Midbrain (tissue), 1 donor: ENCODE data around the gene SCLY.

Source experiments
- DNase-seq: peaks from one replicate; lab custom pipeline; 2025; lab: John Stamatoyannopoulos, UW

SCLY gene

DNA sequence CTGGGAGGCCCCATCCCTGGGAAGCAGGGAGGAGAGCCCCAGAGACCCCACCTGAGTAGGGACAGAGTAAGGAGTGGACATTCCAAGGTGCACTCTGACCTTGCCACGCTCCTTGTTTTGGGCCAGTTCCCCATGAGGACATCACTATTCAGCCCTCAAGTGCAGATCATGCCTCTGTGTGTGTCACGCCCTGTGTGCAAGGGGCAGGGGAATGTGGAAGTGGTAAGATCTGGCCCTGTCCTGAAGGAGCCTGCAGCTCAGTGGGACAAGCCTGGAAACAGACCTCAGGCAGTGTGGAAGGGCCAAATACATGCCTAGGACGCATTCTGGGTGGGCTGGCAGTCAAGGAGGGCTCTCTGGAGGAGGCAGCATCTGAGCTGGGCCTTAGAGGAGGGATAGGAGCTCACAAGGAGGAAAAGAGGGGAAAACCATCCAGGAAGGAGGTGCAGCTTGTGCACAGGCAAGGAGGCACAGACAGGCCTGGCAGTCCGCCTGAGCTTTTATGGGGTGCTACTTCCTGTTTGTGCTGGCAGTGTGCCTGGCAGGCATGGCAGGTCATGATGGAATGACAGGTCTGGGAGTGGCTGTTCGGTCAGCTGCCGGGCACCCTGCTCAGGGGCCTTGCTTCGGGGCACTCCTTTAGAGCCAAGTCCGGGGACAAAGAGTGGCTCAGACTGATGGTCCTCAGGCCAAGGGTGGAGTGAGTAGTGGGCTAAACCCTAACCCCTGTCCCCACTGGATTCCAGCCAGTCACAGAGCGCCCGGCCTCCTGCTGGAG is 80.9 kb downstream of the SCLY start:
- DNase-seq = no peak

- no peak for DNase-seq
Observed at GRCh38 chr2:238142382-238143205, 81.8 kb downstream of the SCLY start.

- DNase-seq = no peak
Observed at GRCh38 chr2:238143239-238143951, 82.6 kb downstream of the SCLY start.

DNA sequence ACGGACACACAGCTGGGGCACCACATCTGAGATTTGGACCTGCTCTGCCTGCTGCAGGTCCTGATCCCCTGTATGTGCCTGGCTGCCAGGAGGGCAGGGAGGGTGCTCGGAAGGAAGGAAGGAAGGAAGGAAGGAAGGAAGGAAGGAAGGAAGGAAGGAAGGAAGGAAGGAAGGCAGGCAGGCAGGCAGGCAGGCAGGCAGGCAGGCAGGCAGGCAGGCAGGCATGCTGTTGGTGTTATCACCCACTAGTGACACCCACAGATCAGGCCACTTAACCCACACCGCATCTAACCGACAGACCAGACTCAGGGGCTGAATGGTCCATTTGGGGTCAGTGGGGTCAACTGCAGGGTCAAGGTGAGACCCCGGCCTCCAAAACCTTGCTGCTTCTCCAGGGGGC is 83.5 kb downstream of the SCLY start:
- DNase-seq = no peak

DNA sequence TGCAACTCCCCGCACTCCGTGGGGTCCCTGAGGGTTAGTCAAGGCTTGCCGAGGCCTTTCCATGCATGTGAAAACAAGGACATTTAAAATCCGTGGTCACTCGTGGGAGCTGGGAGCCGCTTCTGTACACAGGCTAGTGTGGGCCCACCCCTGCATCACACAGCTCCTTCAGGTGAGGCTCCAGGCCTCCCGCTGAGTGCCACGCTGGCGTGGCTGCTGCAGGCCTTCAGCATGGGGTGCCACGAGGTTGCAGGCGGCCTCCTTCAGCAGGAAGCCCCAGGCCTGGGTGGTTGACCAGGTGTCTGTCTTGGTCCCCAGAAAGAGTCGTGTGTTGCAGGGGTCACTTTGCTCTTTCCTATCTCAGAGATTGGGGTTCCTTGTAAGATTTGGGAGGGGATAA is 84.2 kb downstream of the SCLY start:
- DNase-seq = no peak

DNA sequence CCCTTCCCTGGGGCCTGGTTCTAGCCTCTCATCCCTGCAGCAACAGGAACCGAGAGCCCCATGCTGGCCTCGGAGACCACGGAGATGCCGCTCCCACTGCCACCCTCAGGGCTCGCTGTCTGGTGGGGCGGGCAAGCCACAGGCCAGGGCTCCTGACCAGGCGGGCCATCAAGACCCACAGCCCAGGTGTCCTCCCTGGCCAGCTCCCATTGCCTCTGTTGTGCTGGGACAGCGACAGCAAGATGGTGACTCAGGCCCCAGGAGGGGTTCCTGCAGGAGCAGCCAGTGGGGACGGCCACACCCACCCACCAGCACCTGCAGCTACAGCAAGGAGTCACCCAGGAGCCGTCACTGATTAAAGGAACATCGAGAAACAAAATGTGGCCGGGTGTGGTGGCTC is 85.0 kb downstream of the SCLY start:
- no peak for DNase-seq

DNA sequence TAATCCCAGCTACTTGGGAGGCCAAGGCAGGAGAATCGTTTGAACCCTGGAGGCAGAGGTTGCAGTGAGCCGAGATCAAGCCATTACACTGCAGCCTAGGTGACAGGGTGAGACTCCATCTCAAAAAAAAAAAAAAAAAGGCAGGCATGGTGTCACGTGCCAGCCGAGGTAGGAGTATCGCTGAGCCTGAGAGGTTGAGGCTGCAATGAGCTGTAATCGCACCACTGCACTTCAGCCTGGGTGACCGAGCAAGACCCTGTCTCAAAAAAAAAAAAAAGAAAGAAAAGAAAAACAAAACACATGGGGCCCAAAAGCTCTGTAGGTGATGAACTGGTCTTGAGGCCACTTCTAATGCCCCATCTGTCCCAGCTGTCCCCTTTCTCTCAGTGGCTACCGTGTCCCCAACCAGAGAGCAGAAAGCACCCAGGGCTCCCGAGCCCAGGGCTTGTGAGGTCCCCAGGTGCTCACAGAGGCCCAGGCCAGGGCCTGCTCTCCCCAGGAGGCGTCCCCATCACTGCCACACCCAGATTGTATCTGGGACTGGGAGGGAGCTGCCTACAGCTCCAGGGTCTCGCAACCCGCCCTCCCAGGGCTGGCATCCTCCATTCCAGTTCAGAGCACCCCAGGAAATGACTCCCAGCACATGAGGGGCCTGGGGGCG is 86.2 kb downstream of the SCLY start:
- DNase-seq = no peak

GRCh38 chr2:238148981-238149380 is 88.2 kb downstream of the SCLY start:
- no peak for DNase-seq
